Activated naive CD4-positive, alpha-beta T cell treated with anti-CD3 and anti-CD28 coated beads, Interleukin-2, amount 50 U/mL, for 24 hours (primary cell): ENCODE measurements around the gene PMM2.
"Not testable (repeated sequence)": the region's sequence is repeated elsewhere in the genome, so short reads cannot be mapped to it uniquely, and the experiment has no call there.

Experiments used
- H3K27ac Mint-ChIP-seq: one replicate; pipeline ENCODE4 v1.8.0; 2021; ENCODE audit warnings: mild to moderate bottlenecking, mixed read lengths
- H3K27me3 Mint-ChIP-seq: one replicate; pipeline ENCODE4 v1.8.0; 2021; ENCODE audit warnings: mixed read lengths
- H3K36me3 Mint-ChIP-seq: one replicate; pipeline ENCODE4 v1.8.0; 2021; ENCODE audit warnings: mixed read lengths
- H3K4me1 Mint-ChIP-seq: one replicate; pipeline ENCODE4 v1.8.0; 2021; ENCODE audit warnings: mixed read lengths
- H3K4me3 Mint-ChIP-seq: one replicate; pipeline ENCODE4 v1.8.0; 2021; ENCODE audit warnings: mild to moderate bottlenecking, mixed read lengths
- H3K9me3 Mint-ChIP-seq: one replicate; pipeline ENCODE4 v1.8.0; 2021; ENCODE audit warnings: mixed read lengths

PMM2 gene

DNA sequence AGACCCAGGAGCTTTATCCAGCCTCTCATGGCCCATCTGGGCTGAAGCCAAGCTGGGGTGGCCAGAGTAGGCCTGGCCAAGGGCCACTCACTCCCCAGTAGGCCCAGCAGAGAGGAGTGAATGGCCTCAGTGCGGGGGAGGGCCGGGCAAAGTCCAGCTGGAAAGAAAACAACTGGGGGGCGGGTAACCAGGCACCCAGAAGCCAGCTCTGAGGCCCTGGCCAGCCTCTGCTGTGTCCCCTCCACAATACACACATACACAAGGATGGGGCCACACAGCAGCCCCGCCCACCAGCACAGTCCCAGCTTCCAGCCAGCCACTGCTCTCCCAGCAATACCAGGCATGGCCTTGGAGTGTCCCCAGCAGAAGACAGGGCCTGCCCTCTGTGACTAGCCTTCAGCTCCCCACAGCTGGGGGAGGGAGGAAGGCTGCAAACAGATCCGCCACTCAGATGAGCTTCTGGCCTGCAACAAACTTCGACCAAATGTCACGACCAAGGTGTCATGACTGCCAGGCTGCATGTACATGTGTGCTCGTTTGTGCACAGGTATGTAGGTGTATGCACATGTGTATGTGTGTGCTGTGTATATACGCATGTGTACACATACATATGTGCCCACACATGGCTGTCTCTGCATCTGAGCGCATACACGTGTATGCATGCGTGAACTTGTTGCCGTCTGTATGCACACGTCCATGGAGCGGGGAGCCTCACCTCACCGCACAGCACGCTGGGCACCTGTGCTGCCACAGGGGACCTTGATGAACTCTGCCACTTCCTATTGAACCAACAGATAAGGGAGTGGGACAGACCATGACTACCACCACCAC is 66.2 kb downstream of the PMM2 start:
- Mint-ChIP-seq H3K4me1 (peaks cover 35% of the 10 kb centered on the region), H3K36me3 (peaks cover 1% of the 10 kb centered on the region), H3K27me3 (no peaks in the 10 kb centered on the region)

DNA sequence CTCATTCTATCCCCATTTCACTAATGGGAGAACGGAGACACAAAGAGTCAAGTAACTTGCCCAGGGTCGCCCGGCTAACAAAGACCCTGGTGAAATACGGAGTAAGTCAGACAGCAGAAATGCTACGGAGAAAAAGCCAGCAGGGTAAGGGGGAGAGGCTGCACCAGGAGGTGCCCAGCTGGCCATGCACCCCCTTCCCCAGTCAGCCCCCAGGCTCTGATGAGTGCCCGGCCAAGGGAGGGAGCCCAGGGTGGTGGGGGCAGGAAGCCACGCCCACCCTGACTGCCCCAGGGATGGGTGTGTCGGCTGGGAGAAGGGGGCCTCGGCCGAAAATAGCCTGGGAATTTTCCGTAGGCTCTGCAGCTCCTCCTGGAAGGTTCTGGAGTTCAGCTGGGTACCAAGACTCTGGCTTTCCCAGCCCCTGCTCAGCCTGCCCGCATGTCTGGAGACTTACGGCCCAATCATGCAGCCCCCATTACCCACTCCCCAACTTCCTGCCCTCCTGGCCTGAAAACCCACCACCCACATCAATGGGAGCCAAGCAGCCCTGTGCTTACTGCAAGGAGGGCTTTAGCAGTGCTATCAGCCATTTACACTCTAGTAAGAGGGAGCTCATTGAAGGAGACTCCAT is 67.0 kb downstream of the PMM2 start:
- H3K27ac Mint-ChIP-seq = peak overlapping the region; percentile 76
- no peaks in the 10 kb centered on the region for H3K27me3 Mint-ChIP-seq
- no peaks in the 10 kb centered on the region for H3K36me3 Mint-ChIP-seq
- peaks cover 41% of the 10 kb centered on the region for H3K4me1 Mint-ChIP-seq
- H3K4me3 Mint-ChIP-seq = no peak overlapping the region
- H3K9me3 Mint-ChIP-seq = no peaks in the 10 kb centered on the region

More for the DNA sequence above, 66.2 kb downstream of the PMM2 start:
- Mint-ChIP-seq H3K27ac (peak overlapping the region; percentile 76), H3K4me3 (no peak overlapping the region), H3K9me3 (no peaks in the 10 kb centered on the region)

DNA sequence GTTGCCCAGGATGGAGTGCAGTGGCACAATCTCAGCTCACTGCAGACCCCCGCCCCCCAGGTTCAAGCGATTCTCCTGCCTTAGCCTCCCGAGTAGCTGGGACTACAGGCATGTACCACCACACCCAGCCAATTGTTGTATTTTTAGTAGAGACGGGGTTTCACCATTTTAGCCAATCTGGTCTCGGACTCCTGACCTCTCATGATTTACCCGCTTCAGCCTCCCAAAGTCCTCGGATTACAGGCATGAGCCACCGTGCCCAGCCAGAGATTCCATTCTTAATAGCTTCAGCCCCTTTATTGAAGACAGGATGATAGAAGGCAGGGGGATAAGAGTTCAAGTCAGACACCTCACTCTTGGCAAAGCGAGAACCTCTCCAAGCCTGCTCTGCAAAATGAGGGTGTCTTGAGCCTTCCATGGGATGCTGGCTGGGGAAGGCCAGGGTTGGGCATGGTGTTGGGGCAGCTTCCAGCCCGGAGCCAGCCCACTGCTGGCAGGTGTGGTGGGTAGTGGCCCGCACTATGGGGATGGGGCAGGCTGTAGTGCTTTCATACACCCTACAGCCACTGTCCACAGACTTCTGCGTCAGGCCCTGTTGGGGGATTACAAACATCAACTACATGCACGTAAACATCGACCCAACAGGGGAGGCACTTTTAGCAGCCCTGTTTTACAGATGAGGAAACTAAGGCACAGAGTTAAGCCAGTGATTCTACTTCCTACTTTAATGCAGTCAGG is 67.7 kb downstream of the PMM2 start:
- H3K27ac Mint-ChIP-seq = peak overlapping the region; percentile 30

DNA sequence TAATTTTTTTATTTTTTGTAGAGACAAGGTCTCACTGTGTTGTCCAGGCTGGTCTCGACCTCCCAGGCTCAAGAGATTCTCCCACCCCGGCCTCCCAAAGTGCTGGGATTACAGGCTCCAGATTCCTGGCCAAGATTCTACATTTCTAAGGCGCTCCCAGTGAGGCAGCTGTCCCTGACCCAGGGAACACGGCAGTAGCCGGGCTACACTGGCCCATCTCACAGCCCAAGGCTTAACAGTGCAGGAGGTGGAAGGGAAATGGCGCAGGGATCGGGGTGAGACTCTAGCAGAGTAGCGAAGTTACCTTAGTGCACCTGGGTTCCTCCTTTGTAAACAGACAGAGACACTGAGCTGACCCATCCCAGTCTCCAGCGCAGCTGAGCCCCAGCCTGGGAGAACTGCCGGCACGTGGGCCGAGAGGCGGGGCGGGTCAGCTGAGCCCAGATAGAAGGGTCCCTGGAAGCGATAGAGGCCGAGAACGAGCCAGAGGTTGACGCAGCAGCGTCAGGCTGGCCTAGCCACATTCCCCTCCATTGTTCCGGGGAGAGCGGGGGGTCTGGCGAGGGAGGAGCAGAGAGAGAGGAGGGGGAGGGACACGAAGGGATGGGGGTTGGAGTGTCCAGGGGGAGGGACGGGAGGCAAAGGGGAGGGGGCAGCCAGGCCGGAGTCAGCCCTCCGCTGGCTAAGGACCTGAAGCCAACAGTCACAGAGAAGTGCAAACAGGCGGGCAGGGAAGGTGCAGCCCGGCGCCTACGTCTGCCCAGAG is 68.7 kb downstream of the PMM2 start:
- no peak overlapping the region for H3K27ac Mint-ChIP-seq

More for the DNA sequence above, 67.7 kb downstream of the PMM2 start:
- Mint-ChIP-seq H3K36me3 (no peaks in the 10 kb centered on the region), H3K4me3 (peak overlapping the region; percentile 15), H3K4me1 (peaks cover 41% of the 10 kb centered on the region), H3K9me3 (no peaks in the 10 kb centered on the region), H3K27me3 (no peaks in the 10 kb centered on the region)

DNA sequence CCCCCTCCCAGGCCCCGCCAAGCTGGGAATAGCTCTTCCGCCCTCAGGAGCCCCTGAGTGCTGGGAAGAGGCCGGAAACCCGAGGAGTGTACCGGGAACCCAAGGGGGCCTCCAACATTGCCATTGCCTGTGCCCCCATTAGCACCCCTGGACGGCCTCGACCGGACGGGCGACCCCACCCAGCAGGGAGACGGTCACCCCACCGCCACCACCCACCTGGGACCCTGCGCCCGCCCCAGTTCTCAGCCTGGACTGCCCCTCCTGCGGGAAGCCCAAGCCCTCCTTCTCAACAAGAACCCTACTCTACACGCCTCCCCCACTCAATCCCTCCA is 69.2 kb downstream of the PMM2 start:
- no peaks in the 10 kb centered on the region for H3K36me3 Mint-ChIP-seq
- no peak overlapping the region for H3K27ac Mint-ChIP-seq
- H3K4me1 Mint-ChIP-seq = peaks cover 49% of the 10 kb centered on the region
- H3K4me3 Mint-ChIP-seq = peak overlapping the region; percentile 87
- no peaks in the 10 kb centered on the region for H3K27me3 Mint-ChIP-seq
- H3K9me3 Mint-ChIP-seq = no peaks in the 10 kb centered on the region

More for the DNA sequence above, 68.7 kb downstream of the PMM2 start:
- H3K9me3 Mint-ChIP-seq = no peaks in the 10 kb centered on the region
- no peaks in the 10 kb centered on the region for H3K27me3 Mint-ChIP-seq
- H3K4me3 Mint-ChIP-seq = peak overlapping the region; percentile 33
- peaks cover 49% of the 10 kb centered on the region for H3K4me1 Mint-ChIP-seq
- H3K36me3 Mint-ChIP-seq = no peaks in the 10 kb centered on the region

DNA sequence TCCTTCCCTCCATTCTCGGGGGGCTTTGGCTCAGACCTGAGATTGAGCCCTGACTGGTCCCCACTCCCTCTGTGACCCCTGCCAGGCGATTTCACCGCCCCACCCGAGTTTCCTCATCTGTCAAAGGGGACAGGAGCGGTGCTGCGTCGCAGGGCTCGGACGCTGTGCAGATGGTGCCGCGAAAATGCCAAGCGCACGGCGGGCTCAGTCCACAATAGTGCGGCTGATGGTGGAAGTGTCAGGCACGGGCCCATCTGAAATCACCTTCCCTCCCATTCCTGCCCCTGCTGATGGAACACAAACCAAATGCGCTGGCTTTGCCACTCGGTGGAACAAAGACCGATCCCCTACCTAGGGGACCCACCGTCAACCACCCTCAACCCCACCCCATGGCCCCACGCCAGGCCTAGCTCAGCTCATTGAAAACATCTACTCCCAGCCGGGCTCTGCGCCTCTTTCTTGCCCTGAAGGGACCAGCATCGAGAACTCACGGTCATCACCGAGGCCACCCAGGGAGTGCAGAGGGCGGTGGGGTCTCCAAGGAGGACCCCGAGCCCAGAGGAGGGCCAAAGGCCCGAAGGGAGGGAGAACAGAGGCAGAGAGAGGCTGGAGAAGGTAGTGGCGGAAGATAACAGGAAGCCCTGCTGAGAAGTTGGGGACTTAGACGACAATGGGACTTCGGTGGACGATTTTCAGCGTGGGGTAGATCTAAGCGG is 69.7 kb downstream of the PMM2 start:
- Mint-ChIP-seq H3K9me3 (no peaks in the 10 kb centered on the region), H3K27me3 (no peaks in the 10 kb centered on the region), H3K4me1 (peaks cover 46% of the 10 kb centered on the region), H3K27ac (peak overlapping the region; percentile 79), H3K36me3 (no peaks in the 10 kb centered on the region), H3K4me3 (peak overlapping the region; percentile 87)

DNA sequence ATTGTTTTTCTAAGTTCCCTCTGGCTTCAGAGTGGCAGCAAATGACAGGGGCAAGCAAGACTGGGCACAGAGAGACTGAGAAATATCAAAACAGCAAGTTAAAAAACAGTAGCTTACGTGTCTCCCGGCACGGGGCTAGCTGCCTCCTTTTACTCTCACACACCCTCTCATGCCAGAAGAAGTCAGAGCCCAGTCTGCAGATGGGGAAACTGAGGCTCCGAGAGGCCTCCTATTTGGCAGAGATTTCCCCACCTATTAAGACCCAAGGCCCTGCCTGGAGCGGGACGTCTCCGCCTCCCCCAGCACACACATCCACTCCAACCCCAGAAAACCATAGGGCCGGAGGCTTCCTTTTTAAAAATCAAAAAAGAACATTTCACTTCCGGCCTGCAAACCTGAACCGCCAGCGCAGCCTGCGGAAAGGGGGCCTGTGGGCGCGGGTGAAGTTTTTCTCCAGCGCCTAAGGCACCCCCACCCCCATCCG is 70.3 kb downstream of the PMM2 start:
- H3K9me3 Mint-ChIP-seq = no peaks in the 10 kb centered on the region
- peak overlapping the region; percentile 87 for H3K4me3 Mint-ChIP-seq
- H3K27ac Mint-ChIP-seq = peak overlapping the region; percentile 79
- peaks cover 46% of the 10 kb centered on the region for H3K4me1 Mint-ChIP-seq
- no peaks in the 10 kb centered on the region for H3K36me3 Mint-ChIP-seq
- H3K27me3 Mint-ChIP-seq = no peaks in the 10 kb centered on the region

DNA sequence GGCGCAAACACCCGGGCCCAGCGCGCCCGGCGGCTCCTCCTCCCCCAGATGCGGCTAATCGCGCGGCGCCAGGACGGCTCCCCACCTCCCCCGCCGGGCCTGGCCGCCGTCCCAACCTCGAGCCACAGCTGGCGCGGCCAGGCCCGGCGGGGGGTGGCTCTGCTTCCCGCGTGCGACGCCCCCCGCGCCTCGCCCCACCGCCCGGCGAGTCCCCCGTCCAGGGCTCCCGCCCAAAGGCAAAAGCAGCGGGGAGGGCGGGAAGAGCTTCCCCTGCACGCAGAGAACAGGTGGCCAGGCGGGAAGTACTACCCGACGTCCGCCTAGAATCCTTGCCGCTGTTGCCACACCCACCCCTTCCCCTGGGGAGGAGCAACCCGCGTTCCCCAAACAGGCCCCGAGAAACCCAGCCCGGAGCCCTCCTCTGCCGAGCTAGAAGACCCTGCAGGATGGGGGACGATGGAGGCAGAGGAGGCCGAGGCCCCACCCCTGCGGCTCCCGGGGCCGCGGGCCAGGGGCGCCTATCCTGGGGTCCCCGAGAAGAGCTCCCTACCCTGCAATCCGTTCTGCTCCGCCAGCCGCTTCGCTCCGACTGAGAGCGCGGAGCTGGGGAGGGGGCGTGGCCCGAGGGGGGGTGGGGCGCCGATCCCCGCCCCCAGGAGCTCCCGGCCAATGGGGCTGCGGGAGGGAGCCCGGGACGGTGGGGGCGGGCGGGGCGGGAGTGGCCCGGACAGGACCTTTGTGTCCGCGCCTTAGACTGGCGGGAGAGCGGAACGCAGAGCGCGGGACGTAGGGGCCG is 71.0 kb downstream of the PMM2 start, which contains the start of gene CARHSP1:
Gene CARHSP1 (minus strand): TSS at position 591 of the 796 bp plus-strand sequence. CDS start 9,678 bp downstream, outside the sequence.
- Mint-ChIP-seq H3K27ac (peak within 1 kb of the TSS; percentile 79), H3K4me1 (peaks cover 46% of the 10 kb centered on the region), H3K9me3 (no peaks in the 10 kb centered on the region), H3K27me3 (no peaks in the 10 kb centered on the region), H3K36me3 (no peaks in the 10 kb centered on the region), H3K4me3 (peak within 1 kb of the TSS; percentile 88)

DNA sequence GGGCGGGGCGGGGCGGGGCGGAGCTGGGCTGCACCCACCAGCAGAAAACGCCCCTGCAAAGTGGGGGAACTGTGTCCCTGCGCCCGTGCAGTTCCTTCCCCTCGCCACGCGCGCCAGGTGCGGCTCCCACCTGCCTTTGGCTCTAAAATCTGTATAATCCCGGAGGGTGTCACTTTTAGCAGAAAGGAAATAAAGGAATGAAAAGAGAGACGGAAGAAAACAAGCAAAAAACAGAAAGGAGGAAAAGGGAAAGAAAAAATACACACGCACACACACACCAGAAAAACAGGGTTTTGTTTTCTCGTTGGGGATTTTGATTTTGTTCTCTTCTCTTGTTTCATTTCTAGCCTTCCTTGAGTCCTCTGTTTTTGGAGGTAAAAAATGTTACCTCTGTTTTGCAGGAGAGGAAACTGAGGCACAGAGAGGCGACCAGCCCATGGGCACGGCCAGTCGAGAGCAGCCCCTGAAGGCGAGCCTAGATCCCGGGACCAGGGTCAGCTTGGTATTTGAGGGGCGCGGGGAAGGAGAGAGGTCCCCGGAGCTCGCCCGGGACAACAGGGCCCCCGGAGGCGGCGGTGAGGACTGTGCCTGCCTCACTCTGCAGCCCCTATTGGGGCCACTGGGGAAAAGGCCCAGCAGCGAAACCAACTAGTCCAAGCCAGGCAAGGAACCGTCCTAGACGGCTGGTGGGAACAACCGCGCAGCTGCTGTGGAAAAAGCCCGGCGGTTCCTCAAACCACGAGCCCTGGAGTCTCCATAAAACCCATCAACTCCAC is 71.8 kb downstream of the PMM2 start:
- Mint-ChIP-seq H3K36me3 (no peaks in the 10 kb centered on the region), H3K9me3 (no peaks in the 10 kb centered on the region), H3K4me1 (peaks cover 44% of the 10 kb centered on the region), H3K27ac (no peak overlapping the region), H3K4me3 (peak overlapping the region; percentile 88), H3K27me3 (no peaks in the 10 kb centered on the region)

DNA sequence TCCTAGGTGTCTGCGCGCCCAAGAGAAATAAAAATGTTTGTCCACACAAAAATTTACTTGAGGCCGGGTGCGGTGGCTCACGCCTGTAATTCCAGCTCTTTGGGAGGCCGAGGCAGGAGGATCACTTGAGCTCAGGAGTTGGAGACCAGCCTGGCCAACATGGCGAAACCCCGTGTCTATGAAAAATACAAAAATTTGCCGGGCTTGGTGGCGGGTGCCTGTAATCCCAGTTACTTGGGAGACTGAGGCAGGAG is 72.3 kb downstream of the PMM2 start:
- not testable (repeated sequence) for H3K4me3 Mint-ChIP-seq, H3K9me3 Mint-ChIP-seq, H3K27me3 Mint-ChIP-seq, H3K27ac Mint-ChIP-seq, H3K36me3 Mint-ChIP-seq
- peaks cover 47% of the 10 kb centered on the region for H3K4me1 Mint-ChIP-seq

DNA sequence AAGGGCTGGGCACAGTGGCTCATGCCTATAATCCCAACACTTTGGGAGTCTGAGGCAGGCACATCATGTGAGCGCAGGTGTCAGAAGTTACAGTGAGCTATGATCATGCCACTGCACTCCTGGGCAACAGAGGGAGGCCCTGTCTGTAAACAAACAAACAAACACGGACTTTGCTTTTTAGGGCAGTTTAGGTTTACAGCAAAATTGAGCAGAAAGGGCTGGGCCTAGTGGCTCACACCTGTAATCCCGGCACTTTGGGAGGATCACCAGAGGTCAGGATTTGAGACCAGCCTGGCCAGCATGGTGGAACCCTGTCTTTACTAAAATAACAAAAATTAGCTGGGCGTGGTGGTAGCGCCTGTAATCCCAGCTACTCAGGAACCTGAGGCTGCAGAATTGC is 74.4 kb downstream of the PMM2 start:
- Mint-ChIP-seq H3K27me3 (no peaks in the 10 kb centered on the region), H3K36me3 (no peaks in the 10 kb centered on the region), H3K27ac (no peak overlapping the region), H3K4me1 (peaks cover 32% of the 10 kb centered on the region), H3K9me3 (no peaks in the 10 kb centered on the region), H3K4me3 (no peak overlapping the region)

DNA sequence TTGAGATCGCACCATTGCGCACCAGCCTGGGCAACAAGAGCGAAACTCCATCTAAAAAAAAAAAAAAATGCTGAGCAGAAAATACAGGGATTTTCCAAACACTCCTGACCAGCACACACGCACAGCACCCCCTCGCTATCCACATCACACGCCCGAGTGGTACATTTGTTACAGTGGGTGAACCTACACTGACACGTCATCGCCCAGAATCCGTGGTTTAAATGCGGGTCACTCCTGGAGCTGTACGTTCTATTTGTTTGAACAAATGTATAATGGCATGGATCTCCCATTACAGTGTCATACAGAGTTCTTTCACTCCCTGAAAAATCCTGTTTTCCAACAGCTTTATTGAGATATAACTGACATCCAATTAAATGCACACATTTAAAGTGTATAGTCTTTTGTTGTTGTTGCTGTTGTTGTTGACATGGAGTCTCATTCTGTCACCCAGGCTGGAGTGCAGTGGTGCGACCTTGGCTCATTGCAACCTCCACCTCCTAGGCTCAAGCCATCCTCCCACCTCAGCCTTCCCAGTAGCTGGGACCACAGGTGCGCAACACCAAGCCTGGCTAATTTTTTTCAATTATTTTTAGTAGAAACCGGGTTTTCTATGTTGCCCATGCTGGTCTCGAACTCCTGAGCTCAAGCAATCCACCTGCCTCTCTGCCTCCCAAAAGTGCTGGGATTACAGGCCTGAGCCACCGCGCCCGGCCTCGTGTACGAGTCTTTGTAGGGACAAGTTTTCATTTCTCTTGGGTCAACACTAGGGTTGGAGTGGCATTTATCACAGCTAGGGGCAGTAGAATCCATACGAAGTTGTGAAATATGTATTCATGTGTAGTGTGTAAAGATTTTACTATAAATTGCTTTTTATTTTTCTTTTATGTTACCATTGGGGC is 75.6 kb downstream of the PMM2 start:
- H3K27ac Mint-ChIP-seq = no peak overlapping the region
- H3K36me3 Mint-ChIP-seq = no peaks in the 10 kb centered on the region

DNA sequence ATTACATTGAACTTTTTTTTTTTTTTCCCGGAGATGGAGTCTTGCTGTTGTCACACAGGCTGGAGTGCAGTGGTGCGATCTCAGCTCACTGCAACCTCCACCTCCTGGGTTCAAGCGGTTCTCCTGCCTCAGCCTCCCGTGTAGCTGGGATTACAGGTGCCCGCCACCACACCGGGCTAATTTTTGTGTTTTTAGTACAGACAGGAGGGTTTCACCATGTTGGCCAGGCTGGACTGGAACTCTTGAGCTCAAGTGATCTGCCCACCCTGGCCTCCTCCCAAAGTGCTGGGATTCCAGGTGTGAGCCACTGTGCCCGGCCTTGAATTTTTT is 76.2 kb downstream of the PMM2 start:
- H3K27me3 Mint-ChIP-seq, H3K36me3 Mint-ChIP-seq, H3K4me3 Mint-ChIP-seq, H3K9me3 Mint-ChIP-seq, H3K27ac Mint-ChIP-seq: not testable (repeated sequence)
- peaks cover 21% of the 10 kb centered on the region for H3K4me1 Mint-ChIP-seq

More for the DNA sequence above, 75.6 kb downstream of the PMM2 start:
- peaks cover 21% of the 10 kb centered on the region for H3K4me1 Mint-ChIP-seq
- H3K4me3 Mint-ChIP-seq = no peak overlapping the region
- no peaks in the 10 kb centered on the region for H3K27me3 Mint-ChIP-seq
- H3K9me3 Mint-ChIP-seq = no peaks in the 10 kb centered on the region
